NT2/D1 (cell line): ENCODE results near the gene TFPT.

Experiments
- SUZ12 ChIP-seq: IDR thresholded peaks from 2 replicates; pipeline ENCODE4 v1.6.1; 2011; ENCODE audit not compliant: insufficient read length, insufficient read depth; ENCODE audit errors: extremely low read depth
- YY1 ChIP-seq: IDR thresholded peaks from 2 replicates; pipeline ENCODE4 v1.6.1; 2011; ENCODE audit not compliant: insufficient read length, insufficient read depth

GRCh38 chr19:54109651-54110050 is 5.8 kb downstream of the TFPT start:
- TF ChIP-seq SUZ12 (no peak), YY1 (no peak)
